Measurements from ENCODE around the gene SEZ6.

DNA sequence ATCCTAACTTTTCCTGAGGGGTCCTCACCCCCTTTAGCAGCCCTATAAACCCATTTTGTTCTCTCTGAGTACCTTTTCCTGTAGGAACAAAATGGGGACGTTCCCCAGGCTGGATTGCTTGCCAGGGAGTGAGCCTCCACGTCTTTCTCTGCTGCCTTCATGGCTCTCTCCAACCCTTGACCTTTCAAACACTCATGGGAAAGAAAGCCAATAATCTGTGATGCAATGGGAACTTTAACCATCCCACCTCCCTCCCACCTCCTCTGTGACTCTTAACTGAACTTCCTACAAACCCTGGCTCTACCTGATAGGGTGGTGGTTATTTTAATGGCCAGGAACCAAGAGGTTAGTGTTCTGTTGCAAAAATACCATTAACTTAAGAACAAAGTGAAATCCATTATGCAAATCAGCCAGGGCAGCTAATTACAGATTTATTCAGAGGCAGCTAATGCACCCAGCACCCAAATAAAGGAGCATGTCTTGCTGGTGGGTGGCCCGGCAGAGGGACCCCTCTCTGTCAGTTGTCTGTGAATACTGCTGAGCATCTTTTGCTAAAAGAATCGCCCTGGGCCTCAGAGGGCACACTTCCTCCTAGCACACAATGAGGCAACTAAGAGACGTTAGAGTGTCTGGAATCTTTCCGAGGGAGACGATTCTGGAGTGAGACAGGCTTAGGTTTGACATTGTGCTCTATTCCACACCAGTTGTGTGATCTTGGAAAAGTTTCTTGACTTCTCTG lies 40.1 kb upstream of the SEZ6 start:
- TF ChIP-seq, protein P1, sequence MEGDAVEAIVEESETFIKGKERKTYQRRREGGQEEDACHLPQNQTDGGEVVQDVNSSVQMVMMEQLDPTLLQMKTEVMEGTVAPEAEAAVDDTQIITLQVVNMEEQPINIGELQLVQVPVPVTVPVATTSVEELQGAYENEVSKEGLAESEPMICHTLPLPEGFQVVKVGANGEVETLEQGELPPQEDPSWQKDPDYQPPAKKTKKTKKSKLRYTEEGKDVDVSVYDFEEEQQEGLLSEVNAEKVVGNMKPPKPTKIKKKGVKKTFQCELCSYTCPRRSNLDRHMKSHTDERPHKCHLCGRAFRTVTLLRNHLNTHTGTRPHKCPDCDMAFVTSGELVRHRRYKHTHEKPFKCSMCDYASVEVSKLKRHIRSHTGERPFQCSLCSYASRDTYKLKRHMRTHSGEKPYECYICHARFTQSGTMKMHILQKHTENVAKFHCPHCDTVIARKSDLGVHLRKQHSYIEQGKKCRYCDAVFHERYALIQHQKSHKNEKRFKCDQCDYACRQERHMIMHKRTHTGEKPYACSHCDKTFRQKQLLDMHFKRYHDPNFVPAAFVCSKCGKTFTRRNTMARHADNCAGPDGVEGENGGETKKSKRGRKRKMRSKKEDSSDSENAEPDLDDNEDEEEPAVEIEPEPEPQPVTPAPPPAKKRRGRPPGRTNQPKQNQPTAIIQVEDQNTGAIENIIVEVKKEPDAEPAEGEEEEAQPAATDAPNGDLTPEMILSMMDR (IDR thresholded peaks at IDR 0.05): no peak
- no peak for TF ChIP-seq EZH2 (IDR thresholded peaks at IDR 0.05)

Measured in neural progenitor cell (in vitro differentiated cells).